ENCODE data around the gene ZDHHC14.

The ZDHHC14 gene

DNA sequence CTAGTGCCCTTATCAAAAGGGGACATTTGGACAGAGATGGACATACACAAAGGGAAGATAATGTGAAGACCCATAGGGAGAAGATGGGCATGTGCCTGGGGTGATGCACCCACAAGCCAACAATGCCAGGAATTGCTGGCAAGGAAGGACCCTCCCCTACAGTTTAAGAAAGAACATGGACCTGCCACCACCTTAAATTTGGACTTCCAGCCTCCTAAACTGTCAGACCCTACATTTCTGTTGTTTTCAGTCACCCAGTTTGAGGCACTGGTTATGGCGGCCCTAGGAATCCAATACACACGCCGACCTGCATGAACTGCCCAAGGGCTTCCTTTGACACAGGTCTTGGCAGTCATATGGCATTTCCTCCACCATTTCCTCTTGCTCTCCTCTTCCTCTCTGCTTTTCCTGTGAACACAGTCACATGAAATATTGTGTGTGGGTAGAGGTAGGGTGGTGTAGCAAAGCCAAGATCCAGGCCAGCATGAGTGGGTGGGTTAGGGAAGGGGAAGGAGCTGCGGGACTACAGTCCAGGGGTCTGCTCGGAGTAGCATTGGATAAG lies 115.6 kb downstream of the ZDHHC14 start:
- DNase-seq = no peak

DNA sequence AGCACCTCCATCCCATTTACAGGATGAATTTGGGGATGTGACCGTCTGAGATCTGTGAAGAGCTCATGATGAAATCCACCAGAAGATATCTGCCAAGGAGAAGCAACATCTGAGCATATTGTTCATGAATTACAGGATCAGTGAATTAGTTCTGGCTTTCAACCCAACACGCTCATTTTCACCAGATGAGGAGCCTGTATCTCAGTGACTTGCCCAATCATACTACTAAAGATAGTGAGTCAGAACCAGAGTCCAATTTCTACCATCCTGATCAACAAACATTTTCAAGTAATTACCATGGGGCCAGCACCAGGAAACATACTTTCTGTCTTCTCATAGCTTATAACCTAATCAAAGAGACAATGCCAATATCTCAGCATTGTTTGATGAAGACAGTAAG lies 116.6 kb downstream of the ZDHHC14 start:
- no peak for DNase-seq

GRCh38 chr6:157498817-157499216 lies 117.8 kb downstream of the ZDHHC14 start:
- DNase-seq = no peak

- DNase-seq = no peak
Measured at GRCh38 chr6:157500022-157500421, 119.0 kb downstream of the ZDHHC14 start.

DNA sequence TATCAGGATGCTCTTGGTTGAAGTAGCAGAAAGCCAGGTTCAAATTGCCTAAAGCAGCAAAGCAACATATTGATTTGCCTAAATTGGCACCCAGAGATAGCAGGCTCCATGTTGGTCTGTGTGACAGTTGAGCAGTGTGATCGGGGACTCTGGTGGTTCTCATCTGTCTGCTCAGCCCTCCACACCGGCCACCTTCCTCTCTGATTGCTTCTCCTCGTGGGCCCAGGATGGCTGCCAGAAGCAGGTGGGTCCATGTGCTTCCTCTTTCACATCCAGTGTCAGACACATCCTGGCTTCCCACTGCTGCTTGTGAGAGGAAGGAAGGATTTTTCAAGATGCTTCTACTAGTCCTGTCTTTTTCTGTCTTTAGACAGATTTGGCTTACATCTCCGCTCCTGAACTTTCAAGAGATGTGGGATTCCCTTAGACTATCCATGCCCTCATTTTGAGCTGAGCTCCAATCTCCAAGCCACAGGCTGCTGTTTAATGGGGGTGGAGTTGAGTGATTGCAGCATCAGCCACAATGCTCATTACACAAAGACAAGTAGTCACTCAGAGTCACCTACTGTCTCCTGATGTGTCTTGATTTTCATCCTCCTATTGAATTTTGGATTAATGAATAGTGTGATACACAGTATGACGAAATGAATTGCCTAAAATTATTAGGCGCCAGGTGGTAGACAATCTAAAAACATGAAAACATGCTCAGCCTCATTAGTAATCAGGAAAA lies 122.2 kb downstream of the ZDHHC14 start:
- no peak for DNase-seq

GRCh38 chr6:157505912-157506491 lies 125.0 kb downstream of the ZDHHC14 start:
- DNase-seq = no peak

GRCh38 chr6:157510323-157511188 lies 129.6 kb downstream of the ZDHHC14 start:
- DNase-seq = no peak

DNA sequence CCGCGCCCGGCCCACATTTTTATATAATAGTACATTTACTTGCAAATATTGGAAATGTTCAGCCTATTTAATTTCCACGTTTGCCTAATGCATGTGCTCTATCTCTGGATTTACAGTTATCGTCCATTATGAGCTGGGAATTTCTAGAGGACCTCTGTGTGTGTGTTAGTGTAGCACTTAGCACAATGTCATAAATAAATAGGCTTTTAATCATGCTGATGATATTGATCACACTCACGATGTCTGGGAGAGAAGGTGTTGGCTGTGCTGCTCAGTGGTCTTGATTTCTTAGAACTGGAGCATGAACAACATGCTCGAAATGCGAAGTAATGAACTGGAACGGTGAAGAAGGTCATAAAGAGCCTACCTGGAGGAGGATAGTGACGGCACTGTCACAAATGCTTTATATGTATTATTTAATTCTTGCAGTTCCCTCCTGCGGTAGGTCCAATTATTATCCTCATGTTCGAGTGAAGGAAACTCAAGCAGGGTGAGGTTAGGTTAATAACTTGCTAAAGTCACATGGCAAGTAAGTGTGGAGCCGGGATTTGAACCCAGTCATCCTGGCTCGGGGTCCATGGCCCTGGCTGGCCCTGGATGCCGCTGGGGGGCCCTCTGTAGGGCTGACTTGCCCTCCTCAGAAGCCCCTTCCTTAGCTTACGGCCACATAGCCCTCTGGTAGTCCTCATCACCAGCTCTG lies 130.8 kb downstream of the ZDHHC14 start:
- no peak for DNase-seq

DNA sequence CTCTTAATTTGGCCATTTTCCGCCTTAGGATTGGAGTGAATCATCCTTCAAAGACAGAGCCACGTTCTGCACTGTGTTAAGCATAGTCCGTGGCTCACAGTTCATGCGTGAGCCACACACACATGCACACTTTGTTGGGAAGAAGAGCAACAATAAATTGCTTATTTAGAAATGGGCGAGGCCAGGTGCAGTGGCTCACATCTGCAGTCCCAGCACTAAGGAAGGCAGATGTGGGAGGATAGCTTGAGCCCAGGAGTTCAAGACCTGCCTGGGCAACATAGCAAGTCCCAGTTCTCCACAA lies 131.3 kb downstream of the ZDHHC14 start:
- no peak for DNase-seq

DNA sequence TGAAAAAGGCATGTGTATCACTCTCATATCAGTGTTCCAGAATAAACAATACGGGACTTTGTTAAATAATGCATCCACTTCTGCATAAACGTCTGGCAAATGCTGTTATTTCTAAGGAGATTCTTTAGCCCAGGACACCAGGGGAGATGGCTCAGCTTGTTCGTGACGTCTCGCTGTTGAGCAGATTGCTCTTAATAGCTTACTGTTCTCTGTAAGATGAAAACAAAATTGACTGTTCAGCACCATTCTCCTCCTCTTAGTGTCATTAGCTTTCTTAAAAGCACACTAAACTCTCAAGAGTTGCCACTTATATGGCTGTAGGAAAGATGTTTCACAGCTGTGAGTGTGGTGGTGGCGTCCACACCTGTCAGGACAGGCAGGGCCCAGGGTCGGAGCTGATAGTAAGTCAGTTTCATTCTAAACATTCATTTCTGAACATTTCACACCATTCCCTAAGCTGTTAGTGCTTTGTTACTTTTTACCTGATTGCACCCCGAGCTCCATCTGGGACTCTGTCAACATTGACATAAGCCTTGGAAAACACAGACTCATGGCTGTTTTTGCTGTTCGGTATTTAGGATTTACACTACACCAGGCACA lies 132.1 kb downstream of the ZDHHC14 start:
- no peak for DNase-seq

DNA sequence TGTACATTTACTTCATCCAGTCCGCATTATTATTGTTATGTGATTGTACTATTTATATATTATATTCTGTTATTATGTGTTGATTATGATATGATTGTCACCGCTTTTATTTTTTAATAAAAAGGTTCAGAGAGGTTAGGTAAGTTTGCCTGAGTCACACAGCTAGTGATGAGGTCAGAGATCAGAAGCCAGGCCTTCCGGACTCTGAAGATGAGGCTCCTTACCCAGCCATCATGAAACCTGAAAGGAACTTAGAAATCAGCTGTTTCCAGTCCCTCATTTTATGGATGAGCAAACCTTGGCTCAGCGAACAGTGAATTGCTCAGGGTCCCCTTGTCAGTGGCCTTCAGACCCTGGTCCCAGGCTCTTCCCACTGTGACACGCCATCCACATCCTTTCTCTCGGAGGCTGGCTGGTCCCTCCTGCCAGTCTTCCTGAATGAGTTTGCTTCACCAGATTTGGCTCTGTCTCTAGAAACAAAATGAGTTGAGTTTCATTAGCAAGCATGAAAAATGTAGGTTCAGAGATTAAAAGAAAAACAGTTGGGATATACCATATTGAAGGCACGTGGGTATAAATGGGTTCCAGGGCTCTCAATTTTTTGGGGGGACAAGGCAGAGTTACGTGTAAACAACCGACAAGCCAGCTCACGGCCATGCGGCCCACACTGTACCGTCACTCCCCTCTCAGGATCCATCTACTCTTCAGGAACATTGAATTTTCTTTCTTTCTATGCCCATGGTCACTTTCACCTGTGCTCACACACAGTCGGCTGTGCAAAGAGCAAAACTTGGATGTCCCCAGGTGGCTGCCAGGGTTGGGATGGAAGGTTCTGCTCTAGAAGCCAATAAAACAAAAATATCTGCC lies 132.9 kb downstream of the ZDHHC14 start:
- no peak for DNase-seq

GRCh38 chr6:157514659-157515496 lies 133.9 kb downstream of the ZDHHC14 start:
- peak; percentile 68 for DNase-seq

- DNase-seq = no peak
Measured at GRCh38 chr6:157516319-157517026, 135.5 kb downstream of the ZDHHC14 start.

DNA sequence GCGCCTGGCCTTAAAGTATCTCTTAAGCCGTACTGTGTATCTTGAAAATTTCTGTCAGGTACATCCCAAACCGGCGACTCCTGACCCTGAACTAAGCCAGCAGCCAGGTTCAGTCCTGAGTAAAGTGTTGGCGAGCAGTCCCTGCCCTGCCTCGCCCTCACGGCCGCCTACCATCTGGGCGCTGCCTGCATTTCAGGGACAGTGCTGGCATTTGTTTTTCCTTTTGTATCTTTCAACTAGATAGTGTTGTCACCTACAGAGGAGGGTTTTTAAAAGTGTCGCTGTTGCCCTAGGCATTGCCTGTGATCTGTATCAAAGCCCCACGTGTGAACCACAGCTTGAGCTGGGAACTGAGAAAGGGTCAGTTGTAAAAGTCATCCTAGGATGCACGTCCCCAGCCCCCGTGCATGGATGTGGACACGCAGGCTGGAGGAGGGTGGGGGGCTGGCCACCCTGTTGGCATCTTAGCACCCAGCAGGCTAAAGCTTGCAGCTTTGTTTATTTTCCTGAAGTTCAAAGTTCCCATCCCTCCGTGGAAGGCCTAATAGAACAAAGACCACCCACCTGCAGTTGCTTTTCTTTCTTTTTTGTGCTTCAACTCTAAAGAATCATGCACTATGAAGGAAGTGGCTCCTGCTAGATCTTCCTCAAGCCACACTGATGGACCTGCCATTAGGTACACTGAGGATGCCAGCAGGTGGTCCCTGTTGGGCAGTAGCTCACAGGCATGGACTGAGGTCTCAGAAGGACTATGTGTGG lies 136.8 kb downstream of the ZDHHC14 start:
- no peak for DNase-seq

- DNase-seq = no peak
Measured at GRCh38 chr6:157518397-157519250, 137.6 kb downstream of the ZDHHC14 start.

DNA sequence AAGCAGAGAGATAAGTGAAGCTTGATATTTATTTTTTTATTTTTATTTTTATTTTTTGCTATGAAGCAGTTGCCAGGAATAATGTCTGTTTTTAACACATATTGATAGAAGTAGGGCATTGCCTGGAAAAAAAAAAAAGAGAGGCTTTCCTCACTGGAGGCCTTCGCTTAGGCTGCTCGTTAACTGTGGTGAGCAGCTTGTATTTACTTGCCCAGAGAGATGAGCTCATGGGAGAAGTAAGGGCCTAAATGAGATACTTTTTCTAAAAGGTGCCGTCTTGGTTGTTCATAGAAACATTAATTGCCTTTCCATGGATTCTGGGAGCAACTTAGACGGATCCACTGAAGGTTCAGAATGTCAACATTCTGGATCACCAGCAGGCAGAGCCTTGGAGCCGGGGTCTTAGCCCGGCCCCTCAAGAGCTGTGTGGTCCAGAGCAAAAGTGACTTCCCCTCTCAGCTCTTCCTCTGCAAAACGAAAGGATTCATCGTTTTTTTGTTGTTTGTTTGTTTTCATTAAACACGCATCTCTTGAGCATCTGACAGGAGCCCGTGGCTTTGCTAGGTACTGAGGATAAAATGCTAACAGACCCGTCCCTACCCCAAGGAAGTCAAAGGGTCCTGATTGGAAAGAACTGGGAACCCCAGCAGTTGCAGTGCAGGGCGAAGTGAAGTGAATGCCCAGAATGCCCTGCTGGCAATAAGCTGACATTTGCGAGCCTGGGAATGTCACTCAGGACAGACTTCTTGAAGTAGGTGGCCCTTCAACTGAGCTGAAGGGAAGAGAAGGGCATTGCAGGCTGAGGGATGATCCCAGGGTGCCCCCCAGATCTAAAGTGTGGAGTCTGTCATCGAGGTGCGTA lies 138.5 kb downstream of the ZDHHC14 start:
- no peak for DNase-seq

DNA sequence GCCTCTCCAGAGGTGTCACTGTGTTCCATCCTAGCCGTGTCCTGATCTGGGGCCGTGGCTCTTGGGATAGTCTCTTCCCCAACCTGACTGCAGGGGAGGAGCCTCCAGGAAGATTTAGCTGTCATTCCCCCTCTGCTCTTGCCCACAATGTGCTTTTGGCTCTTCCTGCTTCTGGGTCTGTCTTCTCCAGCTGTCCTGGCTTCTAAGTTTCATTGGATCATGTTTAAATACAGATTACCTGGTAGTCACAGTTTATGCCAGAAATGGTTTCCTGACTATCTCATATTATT lies 139.1 kb downstream of the ZDHHC14 start:
- no peak for DNase-seq

Measured in kidney glomerular epithelial cell (primary cell).